Upper lobe of right lung (tissue), 1 donor: ENCODE measurements around the gene TGFB2. TPM values are rescaled to one million over a fixed set of nuclear protein-coding genes. Genes with fewer than 3 reads are reported as not detected.

ENCODE experiments used
- ATAC-seq: fragments of 200-7000 bp; cut with Tn5 transposase; one replicate; pipeline ENCODE4 v1.9.1; 2020; ENCODE audit warnings: mild to moderate bottlenecking, moderate library complexity
- DNase-seq: peaks from one replicate; pipeline ENCODE4 v3.0.0-alpha.2; 2020
- H3K27ac ChIP-seq: fragments of 200-600 bp; one replicate; pipeline ENCODE4 v1.8.0; 2022
- H3K27me3 ChIP-seq: fragments of 200-600 bp; one replicate; pipeline ENCODE4 v1.8.0; 2022; ENCODE audit warnings: mild to moderate bottlenecking
- H3K36me3 ChIP-seq: fragments of 200-600 bp; one replicate; pipeline ENCODE4 v1.8.0; 2022
- H3K4me1 ChIP-seq: fragments of 200-600 bp; one replicate; pipeline ENCODE4 v1.8.0; 2022
- H3K4me3 ChIP-seq: fragments of 200-600 bp; one replicate; pipeline ENCODE4 v1.8.0; 2022; ENCODE audit warnings: mild to moderate bottlenecking
- H3K9me3 ChIP-seq: fragments of 200-600 bp; one replicate; pipeline ENCODE4 v1.8.0; 2022
- CTCF ChIP-seq: fragments of 200-600 bp; IDR thresholded peaks from one replicate; pipeline ENCODE4 v1.8.0; 2022; ENCODE audit warnings: antibody characterized with exemption
- intact Hi-C: fragments of 100-400 bp; cut with DNase I; formaldehyde crosslinking; loops from one replicate; pipeline ENCODE4 v1.11.0; 2022
- total RNA-seq: library from RNA; stranded (reverse); fragmentation: NEBNext Ultra II Directional; extraction: Animal tissue kit (Norgen Biotek cat#: 25700); gene quantifications from one replicate; pipeline ENCODE4 v1.2.1, GENCODE V29; 2021
- donor health status: DM: no; HTN: yes; CAD: no; lungs with severe emphysema.

The TGFB2 gene
- total RNA-seq, 1 donor from 2014 or later, result 19.8 TPM

GRCh38 chr1:218485241-218485928 lies 140.2 kb downstream of the TGFB2 start:
- no peaks in the 10 kb centered on the region for H3K27me3 ChIP-seq
- peaks cover 14% of the 10 kb centered on the region for H3K4me1 ChIP-seq
- H3K27ac ChIP-seq, result no peak overlapping the region
- TF ChIP-seq CTCF, result no peak
- ATAC-seq, result no peak
- intact Hi-C loops, result no loop called here
- H3K36me3 ChIP-seq, result no peaks in the 10 kb centered on the region
- no peak for DNase-seq
- H3K4me3 ChIP-seq, result no peak overlapping the region
- no peaks in the 10 kb centered on the region for H3K9me3 ChIP-seq

GRCh38 chr1:218488531-218488930 lies 143.4 kb downstream of the TGFB2 start:
- no peak for TF ChIP-seq CTCF
- intact Hi-C loops, result no loop called here
- Histone ChIP-seq H3K27me3 (no peaks in the 10 kb centered on the region), H3K4me3 (no peak overlapping the region), H3K36me3 (no peaks in the 10 kb centered on the region), H3K27ac (no peak overlapping the region), H3K4me1 (peaks cover 7% of the 10 kb centered on the region), H3K9me3 (no peaks in the 10 kb centered on the region)
- DNase-seq (no peak), ATAC-seq (no peak)

GRCh38 chr1:218488986-218489385 lies 143.8 kb downstream of the TGFB2 start:
- Histone ChIP-seq H3K4me1 (peaks cover 7% of the 10 kb centered on the region), H3K4me3 (no peak overlapping the region), H3K9me3 (no peaks in the 10 kb centered on the region), H3K27me3 (no peaks in the 10 kb centered on the region), H3K27ac (no peak overlapping the region), H3K36me3 (no peaks in the 10 kb centered on the region)
- no peak for TF ChIP-seq CTCF
- no peak for ATAC-seq
- no peak for DNase-seq
- intact Hi-C loops, result no loop called here

GRCh38 chr1:218490406-218490922 lies 145.3 kb downstream of the TGFB2 start:
- DNase-seq (no peak), ATAC-seq (no peak)
- H3K36me3 ChIP-seq, result no peaks in the 10 kb centered on the region
- no peaks in the 10 kb centered on the region for H3K9me3 ChIP-seq
- intact Hi-C loops, result no loop called here
- no peaks in the 10 kb centered on the region for H3K27me3 ChIP-seq
- H3K4me1 ChIP-seq, result peaks cover 7% of the 10 kb centered on the region
- no peak overlapping the region for H3K4me3 ChIP-seq
- TF ChIP-seq CTCF, result no peak
- no peak overlapping the region for H3K27ac ChIP-seq

- H3K9me3 ChIP-seq, result no peaks in the 10 kb centered on the region
- peaks cover 6% of the 10 kb centered on the region for H3K4me1 ChIP-seq
- no peaks in the 10 kb centered on the region for H3K27me3 ChIP-seq
- no peaks in the 10 kb centered on the region for H3K36me3 ChIP-seq
- ATAC-seq (no peak), DNase-seq (no peak)
- no peak overlapping the region for H3K27ac ChIP-seq
- H3K4me3 ChIP-seq, result no peak overlapping the region
- intact Hi-C loops, result no loop called here
- no peak for TF ChIP-seq CTCF
These were observed 147.7 kb downstream of the TGFB2 start for GRCh38 chr1:218492874-218493273.
